ENCODE measurements around the gene KCNH5.

- TF ChIP-seq CTCF (IDR thresholded peaks at IDR 0.05) (no peak), POLR2A (IDR thresholded peaks at IDR 0.05) (no peak)
Observed at GRCh38 chr14:62943202-62943601, 102.1 kb downstream of the KCNH5 start.
